Measurements from ENCODE around the gene GULP1. TPM values are rescaled to one million over a fixed set of nuclear protein-coding genes. Genes with fewer than 3 reads are reported as not detected.

GULP1 gene
- total and polyA plus RNA-seq, 2 donors, result 36.2 to 119 TPM

DNA sequence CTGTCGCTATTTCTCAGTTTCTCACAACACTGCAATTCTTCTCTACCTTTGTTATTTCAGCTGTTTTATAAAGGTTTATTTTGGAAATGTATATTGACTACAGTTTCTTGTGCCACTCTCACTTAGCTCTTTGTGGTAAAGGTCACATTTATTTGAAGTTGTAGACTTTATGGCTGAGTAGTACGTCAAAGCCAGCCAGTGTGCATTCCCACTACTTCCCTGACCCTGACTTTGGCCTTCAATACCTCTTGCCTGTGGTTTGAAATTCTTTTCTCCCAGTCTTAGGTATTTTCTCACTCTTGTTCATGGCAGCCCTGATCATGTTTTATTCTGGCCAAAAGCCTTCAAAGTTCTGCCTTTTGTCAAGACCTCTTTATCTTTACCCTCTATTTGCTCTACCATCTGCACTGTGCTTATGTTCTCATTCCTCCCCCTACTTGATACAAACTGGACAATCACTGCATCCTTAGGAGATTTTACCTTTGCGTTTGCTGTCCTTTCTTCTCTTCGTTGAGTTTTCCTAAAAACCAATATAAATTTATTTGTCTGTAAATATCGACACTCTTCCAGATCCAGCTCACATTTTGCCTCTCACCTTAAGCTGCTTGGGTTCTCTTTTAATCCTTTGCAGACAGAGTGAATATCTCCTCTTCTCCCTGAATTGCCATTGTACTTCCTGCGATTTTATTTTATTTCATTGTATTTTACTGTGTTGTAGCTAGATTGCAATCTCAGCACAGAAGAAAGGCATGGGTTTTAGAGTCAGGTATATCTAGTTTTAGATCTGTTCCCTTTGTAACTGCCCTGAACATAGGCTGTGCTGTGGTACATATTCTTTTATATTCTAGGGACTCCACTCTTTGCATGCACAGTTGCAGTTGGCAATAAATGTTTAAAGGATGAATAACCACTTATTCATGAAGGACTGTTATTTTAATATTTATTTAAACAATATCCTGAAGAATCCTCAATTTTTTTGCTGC is 31.2 kb downstream of the GULP1 start:
- H3K27ac ChIP-seq (ENCODE audit: low read depth), result no peak overlapping the region
- no peaks in the 10 kb centered on the region for H3K36me3 ChIP-seq (ENCODE audit: insufficient read depth)
- no peak overlapping the region for H3K4me3 ChIP-seq (ENCODE audit: low read depth, low read length)
- peaks cover 3% of the 10 kb centered on the region for H3K4me1 ChIP-seq (ENCODE audit: insufficient read depth)
- 74% methylated on average over 6 of the region's 6 CpGs for WGBS
- no peak for DNase-seq (ENCODE audit: extremely low spot score)

DNA sequence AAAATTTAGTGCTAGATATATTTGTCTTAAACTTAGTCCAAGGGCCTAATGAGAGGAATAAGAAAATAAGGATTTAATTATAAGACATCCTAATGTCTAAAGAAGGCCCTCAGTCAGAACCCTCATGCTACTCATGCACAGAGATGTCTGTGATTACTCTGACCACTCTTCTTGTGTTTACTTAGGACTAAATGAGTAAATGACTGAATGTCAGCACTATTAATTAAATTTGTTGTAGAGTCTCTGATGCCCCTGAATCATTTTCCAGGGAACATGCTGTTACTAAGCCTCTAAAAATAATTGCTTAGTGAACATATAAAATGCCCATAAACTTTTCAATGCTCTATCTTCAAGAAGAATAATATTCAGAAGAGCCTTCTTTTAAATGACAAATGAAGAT is 32.4 kb downstream of the GULP1 start:
- peaks cover 3% of the 10 kb centered on the region for H3K4me1 ChIP-seq (ENCODE audit: insufficient read depth)

DNA sequence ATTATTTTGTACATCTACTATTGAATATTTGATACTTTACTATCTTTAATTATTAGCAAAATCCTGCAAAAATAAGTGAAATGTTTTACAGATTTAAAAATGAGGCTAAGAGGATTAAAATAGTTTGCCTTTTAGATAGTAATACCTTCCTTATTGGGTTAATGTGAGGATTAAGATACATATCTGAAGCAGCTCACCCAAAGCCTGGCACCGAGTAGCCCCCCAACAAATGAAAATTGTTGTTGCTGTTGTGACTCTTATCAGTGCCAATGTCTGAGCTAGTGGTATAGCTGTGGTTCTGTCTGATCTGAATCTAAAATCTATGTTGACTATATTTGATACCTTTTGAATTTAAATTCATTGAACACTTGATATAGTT is 34.6 kb downstream of the GULP1 start:
- no peak for DNase-seq (ENCODE audit: extremely low spot score)
- WGBS, result 79% methylated on average over 1 of the region's 1 CpG
- H3K4me3 ChIP-seq (ENCODE audit: low read depth, low read length), result no peak overlapping the region
- peaks cover 3% of the 10 kb centered on the region for H3K4me1 ChIP-seq (ENCODE audit: insufficient read depth)
- H3K27ac ChIP-seq (ENCODE audit: low read depth), result no peak overlapping the region
- H3K36me3 ChIP-seq (ENCODE audit: insufficient read depth), result no peaks in the 10 kb centered on the region

More for the DNA sequence above, 32.4 kb downstream of the GULP1 start:
- Histone ChIP-seq H3K36me3 (ENCODE audit: insufficient read depth) (no peaks in the 10 kb centered on the region), H3K27ac (ENCODE audit: low read depth) (no peak overlapping the region), H3K4me3 (ENCODE audit: low read depth, low read length) (no peak overlapping the region)
- DNase-seq (ENCODE audit: extremely low spot score), result no peak

DNA sequence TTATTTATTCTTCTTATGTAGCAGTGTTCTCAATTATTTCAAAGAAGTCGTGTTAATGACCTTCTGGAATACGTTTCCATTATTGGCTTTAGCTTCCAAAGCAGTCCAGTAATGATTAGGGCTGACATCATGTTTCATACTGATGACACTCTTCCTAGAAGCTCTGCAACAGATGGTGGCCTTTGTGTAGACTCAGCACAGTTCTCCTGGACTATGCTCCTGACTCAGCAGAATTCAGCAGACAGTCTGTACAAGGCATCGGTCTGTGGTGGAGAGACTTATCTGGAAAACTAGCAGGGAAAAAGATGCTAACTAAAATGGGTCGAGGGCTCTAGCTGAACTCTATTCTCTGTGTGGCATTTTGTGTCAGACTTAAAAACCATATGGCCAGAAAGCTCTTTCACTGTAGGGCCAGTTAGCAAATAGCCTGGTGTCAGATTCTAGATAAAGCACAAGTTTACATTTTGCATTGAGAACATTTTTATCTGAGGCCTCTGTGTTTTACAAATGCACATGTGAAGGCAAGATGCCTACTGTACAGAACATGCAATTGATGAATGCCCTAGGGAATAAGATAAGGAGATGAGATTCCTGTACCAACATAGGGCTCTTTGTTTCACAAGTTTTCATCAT is 35.1 kb downstream of the GULP1 start:
- Histone ChIP-seq H3K4me1 (ENCODE audit: insufficient read depth) (peaks cover 3% of the 10 kb centered on the region), H3K27ac (ENCODE audit: low read depth) (no peak overlapping the region), H3K36me3 (ENCODE audit: insufficient read depth) (no peaks in the 10 kb centered on the region), H3K4me3 (ENCODE audit: low read depth, low read length) (no peak overlapping the region)
- WGBS, result 53% methylated on average over 4 of the region's 4 CpGs
- no peak for DNase-seq (ENCODE audit: extremely low spot score)

DNA sequence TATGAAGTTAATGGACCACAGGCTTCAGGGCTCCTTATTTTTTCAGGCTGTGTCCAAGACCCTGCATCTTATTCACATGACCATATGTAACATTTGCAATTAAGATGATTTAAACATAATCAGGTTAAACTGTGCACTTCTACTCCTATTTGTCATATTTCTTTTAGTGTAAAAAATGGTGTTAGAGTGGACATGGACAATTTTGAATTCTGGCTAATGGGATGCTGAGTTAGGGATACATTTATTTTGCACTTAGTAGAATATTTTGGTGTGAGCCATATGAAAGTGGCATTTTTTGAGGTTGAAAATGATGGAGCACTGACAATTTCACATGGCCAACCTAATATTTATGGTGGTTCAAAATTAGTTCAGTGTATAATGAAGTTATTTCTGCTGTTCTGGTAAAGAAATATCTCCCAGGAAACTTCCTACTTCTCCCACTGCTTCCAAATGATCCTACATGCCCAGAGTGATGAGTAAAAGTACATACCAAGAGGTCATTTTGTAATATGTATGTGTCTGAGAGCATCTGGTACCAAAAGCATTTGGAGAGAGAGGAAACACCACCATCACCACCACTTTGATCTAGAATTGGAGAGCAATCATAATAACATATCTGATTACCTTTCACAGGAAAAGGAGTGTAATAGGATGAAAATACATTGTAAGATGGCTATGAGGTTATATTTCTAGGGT is 36.0 kb downstream of the GULP1 start:
- H3K4me3 ChIP-seq (ENCODE audit: low read depth, low read length), result no peak overlapping the region
- H3K27ac ChIP-seq (ENCODE audit: low read depth), result no peak overlapping the region
- no peaks in the 10 kb centered on the region for H3K36me3 ChIP-seq (ENCODE audit: insufficient read depth)
- no peak for DNase-seq (ENCODE audit: extremely low spot score)
- peaks cover 3% of the 10 kb centered on the region for H3K4me1 ChIP-seq (ENCODE audit: insufficient read depth)

DNA sequence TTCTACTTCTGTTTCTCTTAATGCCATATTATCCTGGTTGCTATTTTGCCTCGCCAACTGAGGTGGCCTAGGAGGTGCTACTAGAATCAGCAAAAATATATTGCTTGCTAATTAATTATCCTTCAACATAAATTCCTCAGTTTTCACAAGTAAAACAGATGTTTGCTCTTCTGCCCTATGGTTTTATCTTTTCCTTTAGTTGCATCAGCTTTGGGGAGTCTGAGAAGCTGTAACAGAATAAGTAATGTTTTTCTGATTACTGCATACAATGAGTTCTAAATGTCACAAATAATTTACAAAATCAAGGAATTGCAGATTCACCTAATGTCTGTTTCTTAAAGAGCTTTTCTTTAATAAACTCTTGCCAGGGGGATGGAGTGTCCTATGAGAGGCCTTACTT is 36.7 kb downstream of the GULP1 start:
- Histone ChIP-seq H3K27ac (ENCODE audit: low read depth) (no peak overlapping the region), H3K4me1 (ENCODE audit: insufficient read depth) (peaks cover 3% of the 10 kb centered on the region), H3K36me3 (ENCODE audit: insufficient read depth) (no peaks in the 10 kb centered on the region), H3K4me3 (ENCODE audit: low read depth, low read length) (no peak overlapping the region)
- 96% methylated on average over 1 of the region's 1 CpG for WGBS
- no peak for DNase-seq (ENCODE audit: extremely low spot score)

DNA sequence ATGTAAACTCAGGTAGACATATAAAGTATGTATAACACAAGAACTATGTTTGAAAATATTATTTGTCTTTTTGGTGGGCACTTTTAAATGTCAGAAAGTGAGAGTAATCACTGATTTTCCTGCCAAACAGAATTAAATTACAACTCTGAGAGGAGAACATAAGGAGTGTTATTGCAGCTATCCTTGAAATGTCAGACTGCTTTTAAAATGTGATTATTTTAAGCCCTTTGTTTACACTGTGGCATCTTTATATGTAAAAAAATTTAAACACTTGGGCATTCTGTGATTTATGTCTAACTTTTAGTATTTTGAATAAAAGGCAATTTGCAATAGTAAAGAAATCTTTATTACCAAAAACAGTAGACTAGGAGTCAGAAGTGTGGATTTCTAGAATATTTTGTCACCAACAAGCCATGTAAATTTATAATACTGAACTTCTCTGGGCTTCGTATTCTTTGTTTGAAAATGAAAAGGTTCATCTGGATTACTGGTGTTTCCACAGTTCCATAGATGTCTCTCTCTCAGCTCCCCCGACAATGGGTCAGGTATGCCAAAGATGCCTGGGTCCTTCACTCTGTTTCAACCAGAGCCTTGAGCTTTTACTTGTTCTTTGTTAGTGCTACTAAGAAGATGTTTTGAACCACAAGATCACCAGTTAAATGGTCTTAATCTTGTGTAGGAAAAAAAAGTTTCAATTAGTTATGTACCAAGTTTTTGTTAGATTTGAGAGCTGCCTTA is 38.8 kb downstream of the GULP1 start:
- H3K4me1 ChIP-seq (ENCODE audit: insufficient read depth), result peaks cover 3% of the 10 kb centered on the region
- 57% methylated on average over 2 of the region's 2 CpGs for WGBS
- H3K4me3 ChIP-seq (ENCODE audit: low read depth, low read length), result no peak overlapping the region
- H3K36me3 ChIP-seq (ENCODE audit: insufficient read depth), result no peaks in the 10 kb centered on the region
- no peak for DNase-seq (ENCODE audit: extremely low spot score)
- H3K27ac ChIP-seq (ENCODE audit: low read depth), result no peak overlapping the region

DNA sequence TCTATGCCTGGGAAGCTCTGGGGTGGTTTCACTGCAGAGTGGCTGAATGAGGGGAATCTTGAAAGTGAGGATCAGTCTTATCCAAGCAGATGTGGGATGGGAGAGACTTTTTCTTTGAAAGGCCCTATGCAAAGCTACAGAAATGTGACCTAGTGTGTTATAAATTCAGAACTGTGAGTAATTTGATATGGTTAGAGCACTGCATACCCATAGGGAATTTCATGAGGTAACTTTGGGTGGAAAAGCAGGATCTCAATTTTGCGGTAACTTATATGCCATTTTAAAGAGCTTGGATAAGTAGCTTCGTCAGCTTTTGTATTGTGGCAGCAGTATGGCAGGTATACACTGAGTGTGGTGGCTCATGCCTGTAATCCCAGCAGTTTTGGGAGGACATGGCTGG is 40.9 kb downstream of the GULP1 start:
- no peak for DNase-seq (ENCODE audit: extremely low spot score)
- Histone ChIP-seq H3K27ac (ENCODE audit: low read depth) (no peak overlapping the region), H3K4me3 (ENCODE audit: low read depth, low read length) (no peak overlapping the region), H3K4me1 (ENCODE audit: insufficient read depth) (no peaks in the 10 kb centered on the region), H3K36me3 (ENCODE audit: insufficient read depth) (no peaks in the 10 kb centered on the region)
- 97% methylated on average over 2 of the region's 2 CpGs for WGBS

DNA sequence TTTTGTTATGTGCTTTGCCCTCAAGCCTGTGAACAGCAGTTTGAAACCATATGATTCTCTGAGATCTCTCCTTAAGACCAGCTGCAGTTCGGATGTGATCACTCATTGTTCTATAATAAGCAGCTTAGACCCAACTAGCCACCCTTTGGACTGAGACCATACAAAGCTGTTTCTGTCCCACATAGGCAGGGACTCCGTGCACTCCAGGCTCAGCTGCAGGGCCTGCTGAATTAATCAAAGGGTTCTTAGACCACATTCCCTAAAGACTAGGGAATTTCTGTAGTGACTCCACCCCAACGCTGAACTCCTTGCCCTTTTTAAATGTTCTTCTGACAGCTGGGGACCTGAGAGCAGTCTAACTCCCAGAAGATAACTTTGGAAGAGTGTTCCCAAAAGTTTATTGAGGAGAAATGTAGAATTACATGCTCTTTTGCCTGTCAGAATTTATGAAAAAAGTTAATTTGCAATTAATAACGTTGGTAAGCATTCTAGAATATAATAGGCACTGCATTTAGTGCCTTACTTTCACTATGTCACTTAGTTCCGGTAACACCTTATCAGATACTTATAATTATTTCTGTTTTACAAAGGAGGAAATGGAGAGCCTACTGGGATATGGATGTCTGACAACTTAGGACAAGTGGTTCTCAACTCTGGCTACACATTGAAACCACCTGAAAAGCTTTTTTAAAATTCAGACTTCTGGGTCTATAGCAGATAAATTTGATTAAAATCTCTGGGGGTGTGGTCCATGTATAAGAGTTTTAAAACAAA is 42.3 kb downstream of the GULP1 start:
- H3K4me3 ChIP-seq (ENCODE audit: low read depth, low read length), result no peak overlapping the region
- H3K4me1 ChIP-seq (ENCODE audit: insufficient read depth), result no peaks in the 10 kb centered on the region
- WGBS, result 47% methylated on average over 5 of the region's 5 CpGs
- DNase-seq (ENCODE audit: extremely low spot score), result no peak
- H3K36me3 ChIP-seq (ENCODE audit: insufficient read depth), result no peaks in the 10 kb centered on the region
- no peak overlapping the region for H3K27ac ChIP-seq (ENCODE audit: low read depth)

DNA sequence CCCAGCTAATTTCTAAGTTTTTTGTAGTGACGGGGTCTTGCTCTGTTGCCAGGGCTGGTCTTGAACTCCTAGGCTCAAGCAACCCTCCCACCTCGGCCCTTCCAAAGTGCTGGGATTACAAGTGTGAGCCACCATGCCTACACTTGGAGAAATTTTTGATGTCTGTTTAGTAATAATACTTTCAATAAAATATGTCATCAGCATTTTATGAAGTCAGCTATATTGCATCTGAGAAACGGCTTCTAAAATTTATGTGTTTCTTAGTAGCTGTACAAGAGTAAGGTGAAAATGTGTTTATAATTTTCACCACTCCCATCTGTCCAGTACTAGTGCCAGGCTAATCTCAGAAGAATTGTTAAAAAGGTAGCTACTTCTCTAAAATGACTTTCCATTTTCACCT is 46.8 kb downstream of the GULP1 start:
- no peak overlapping the region for H3K4me3 ChIP-seq (ENCODE audit: low read depth, low read length)
- no peak for DNase-seq (ENCODE audit: extremely low spot score)
- H3K4me1 ChIP-seq (ENCODE audit: insufficient read depth), result no peaks in the 10 kb centered on the region
- H3K27ac ChIP-seq (ENCODE audit: low read depth), result no peak overlapping the region
- no peaks in the 10 kb centered on the region for H3K36me3 ChIP-seq (ENCODE audit: insufficient read depth)
- 93% methylated on average over 3 of the region's 3 CpGs for WGBS

DNA sequence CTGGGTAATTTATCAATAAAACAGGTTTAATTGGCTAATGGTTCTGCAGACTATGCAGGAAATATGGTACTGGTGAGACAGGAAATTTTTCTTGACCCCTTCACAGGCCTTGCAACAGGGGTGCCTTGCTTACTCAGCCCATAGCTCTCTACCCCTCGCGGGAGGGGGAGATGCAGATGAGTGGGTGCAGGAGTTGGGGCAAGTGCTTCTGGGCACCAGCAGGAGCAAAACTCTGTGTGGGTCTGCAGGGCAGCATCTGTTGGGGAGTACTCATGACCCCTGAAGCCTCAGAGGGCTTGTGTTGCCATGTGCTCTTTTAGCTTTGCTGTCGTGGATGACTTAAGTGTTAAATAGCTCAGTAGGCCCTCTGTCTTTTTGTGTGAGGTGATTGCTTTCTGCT is 48.6 kb downstream of the GULP1 start:
- H3K4me3 ChIP-seq (ENCODE audit: low read depth, low read length), result no peak overlapping the region
- 89% methylated on average over 3 of the region's 3 CpGs for WGBS
- no peaks in the 10 kb centered on the region for H3K4me1 ChIP-seq (ENCODE audit: insufficient read depth)
- no peaks in the 10 kb centered on the region for H3K36me3 ChIP-seq (ENCODE audit: insufficient read depth)
- no peak for DNase-seq (ENCODE audit: extremely low spot score)
- no peak overlapping the region for H3K27ac ChIP-seq (ENCODE audit: low read depth)

DNA sequence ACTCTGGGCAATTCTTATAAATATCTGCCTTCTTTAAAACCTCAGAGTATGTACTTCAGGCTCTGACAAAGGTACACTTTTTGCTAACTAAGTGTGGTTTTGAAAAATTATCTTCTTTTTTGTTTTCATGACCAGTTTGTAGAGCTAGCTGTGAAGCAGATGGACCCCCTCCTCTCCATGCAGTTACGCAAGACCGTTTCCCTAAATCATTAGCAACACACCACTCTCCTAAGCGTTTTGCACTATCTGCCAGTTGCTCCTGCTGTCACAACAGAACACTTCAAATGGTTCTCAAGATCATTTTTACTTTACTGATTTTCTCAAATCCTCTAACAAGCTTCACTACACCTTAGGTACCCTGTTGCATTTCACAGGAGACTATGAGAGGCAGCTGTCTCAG is 53.3 kb downstream of the GULP1 start:
- H3K27ac ChIP-seq (ENCODE audit: low read depth), result no peak overlapping the region
- no peak for DNase-seq (ENCODE audit: extremely low spot score)
- no peak overlapping the region for H3K4me3 ChIP-seq (ENCODE audit: low read depth, low read length)
- H3K36me3 ChIP-seq (ENCODE audit: insufficient read depth), result no peaks in the 10 kb centered on the region
- peaks cover 2% of the 10 kb centered on the region for H3K4me1 ChIP-seq (ENCODE audit: insufficient read depth)
- 73% methylated on average over 3 of the region's 3 CpGs for WGBS

DNA sequence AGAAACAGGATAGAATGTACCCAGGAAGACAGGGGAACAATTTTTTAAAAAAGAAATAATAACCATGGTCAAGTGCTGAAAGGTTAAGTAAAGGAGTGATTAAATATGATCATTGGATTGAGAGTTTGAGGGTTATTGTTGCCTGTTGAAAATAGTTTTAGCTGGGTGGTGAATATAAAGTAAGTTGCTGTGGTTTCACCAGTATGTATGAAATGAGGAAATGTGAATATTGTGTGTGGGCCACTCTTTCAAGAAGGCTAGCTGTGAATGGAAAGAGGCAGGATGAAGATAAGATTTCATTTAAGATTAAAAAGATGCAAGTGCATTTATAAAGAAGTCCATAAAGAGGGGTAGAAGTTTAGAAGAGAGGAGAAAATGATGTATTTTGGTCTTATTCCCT is 53.8 kb downstream of the GULP1 start:
- Histone ChIP-seq H3K4me3 (ENCODE audit: low read depth, low read length) (no peak overlapping the region), H3K27ac (ENCODE audit: low read depth) (no peak overlapping the region), H3K36me3 (ENCODE audit: insufficient read depth) (no peaks in the 10 kb centered on the region), H3K4me1 (ENCODE audit: insufficient read depth) (peaks cover 2% of the 10 kb centered on the region)
- DNase-seq (ENCODE audit: extremely low spot score), result no peak

Measured in urinary bladder (tissue), 4 donors.